ENCODE results near the gene FHAD1. TPM values are rescaled to one million over a fixed set of nuclear protein-coding genes. Genes with fewer than 3 reads are reported as not detected.
A peak's percentile ranks its signal among the peaks of the same experiment; 100 is the strongest.

FHAD1 gene
- total and polyA plus RNA-seq, 5 experiments from 2014 or later: not detected

- ATAC-seq (no peak), DNase-seq (no peak)
- H3K9me3 Mint-ChIP-seq: peaks cover 0 to 2% (median 0%) of the 10 kb centered on the region in 9 donors
- POLR2A ChIA-PET: no interaction called here
- peak overlapping the region in 1 of 10 donors; percentile 34 for H3K27ac Mint-ChIP-seq
- peaks cover 0 to 12% (median 5%) of the 10 kb centered on the region in 4 donors for H3K4me1 Mint-ChIP-seq
- peaks cover 0 to 37% (median 7%) of the 10 kb centered on the region in 5 donors for H3K27me3 Mint-ChIP-seq
- no peak overlapping the region for H3K4me3 Mint-ChIP-seq
- H3K36me3 Mint-ChIP-seq: no peaks in the 10 kb centered on the region
Measured at GRCh38 chr1:15353839-15354579, 107.0 kb downstream of the FHAD1 start.

- Mint-ChIP-seq H3K36me3 (no peaks in the 10 kb centered on the region), H3K27ac (no peak overlapping the region), H3K27me3 (peaks cover 0 to 32% (median 7%) of the 10 kb centered on the region in 5 donors), H3K9me3 (peaks cover 0 to 2% (median 0%) of the 10 kb centered on the region in 9 donors), H3K4me1 (peaks cover 0 to 12% (median 5%) of the 10 kb centered on the region in 4 donors), H3K4me3 (no peak overlapping the region)
- POLR2A ChIA-PET: no interaction called here
- DNase-seq (no peak), ATAC-seq (no peak)
Measured at GRCh38 chr1:15354580-15354965, 107.5 kb downstream of the FHAD1 start.

- Mint-ChIP-seq H3K27ac (no peak overlapping the region), H3K36me3 (no peaks in the 10 kb centered on the region), H3K27me3 (peaks cover 0 to 19% (median 5%) of the 10 kb centered on the region in 5 donors), H3K4me1 (peaks cover 0 to 12% (median 5%) of the 10 kb centered on the region in 4 donors), H3K9me3 (peaks cover 0 to 2% (median 0%) of the 10 kb centered on the region in 9 donors), H3K4me3 (no peak overlapping the region)
- ATAC-seq (no peak), DNase-seq (no peak)
- POLR2A ChIA-PET: no interaction called here
Measured at GRCh38 chr1:15355968-15356625, 109.1 kb downstream of the FHAD1 start.

- no peak for DNase-seq
- Mint-ChIP-seq H3K27ac (no peak overlapping the region), H3K36me3 (no peaks in the 10 kb centered on the region), H3K4me3 (no peak overlapping the region), H3K9me3 (no peaks in the 10 kb centered on the region), H3K27me3 (peaks cover 0 to 3% (median 2%) of the 10 kb centered on the region in 5 donors), H3K4me1 (peaks cover 0 to 2% (median under 1%) of the 10 kb centered on the region in 4 donors)
- POLR2A ChIA-PET: no interaction called here
- no peak for ATAC-seq
Measured at GRCh38 chr1:15357612-15358207, 110.7 kb downstream of the FHAD1 start.

- Mint-ChIP-seq H3K4me1 (no peaks in the 10 kb centered on the region), H3K4me3 (no peak overlapping the region), H3K27ac (no peak overlapping the region), H3K9me3 (no peaks in the 10 kb centered on the region), H3K36me3 (no peaks in the 10 kb centered on the region), H3K27me3 (peaks cover 0 to 2% (median 0%) of the 10 kb centered on the region in 5 donors)
- ATAC-seq (no peak), DNase-seq (no peak)
- POLR2A ChIA-PET: no interaction called here
Measured at GRCh38 chr1:15358565-15359133, 111.6 kb downstream of the FHAD1 start.

GRCh38 chr1:15360700-15361099 is 113.7 kb downstream of the FHAD1 start:
- H3K4me1 Mint-ChIP-seq: no peaks in the 10 kb centered on the region
- no peak overlapping the region for H3K4me3 Mint-ChIP-seq
- DNase-seq (no peak), ATAC-seq (no peak)
- POLR2A ChIA-PET: no interaction called here
- H3K27me3 Mint-ChIP-seq: peaks cover 0 to 1% (median 0%) of the 10 kb centered on the region in 5 donors
- H3K9me3 Mint-ChIP-seq: no peaks in the 10 kb centered on the region
- H3K27ac Mint-ChIP-seq: peak overlapping the region in 1 of 10 donors; percentile 52
- H3K36me3 Mint-ChIP-seq: no peaks in the 10 kb centered on the region

- no peak for ATAC-seq
- POLR2A ChIA-PET: no interaction called here
- no peaks in the 10 kb centered on the region for H3K4me1 Mint-ChIP-seq
- no peak overlapping the region for H3K4me3 Mint-ChIP-seq
- no peak overlapping the region for H3K27ac Mint-ChIP-seq
- DNase-seq: no peak
- H3K9me3 Mint-ChIP-seq: no peaks in the 10 kb centered on the region
- H3K27me3 Mint-ChIP-seq: peaks cover 0 to 2% (median 0%) of the 10 kb centered on the region in 5 donors
- H3K36me3 Mint-ChIP-seq: no peaks in the 10 kb centered on the region
Measured at GRCh38 chr1:15362096-15362736, 115.2 kb downstream of the FHAD1 start.

- POLR2A ChIA-PET: no interaction called here
- no peaks in the 10 kb centered on the region for H3K9me3 Mint-ChIP-seq
Measured at GRCh38 chr1:15362737-15363128, 115.7 kb downstream of the FHAD1 start.

GRCh38 chr1:15364740-15365139 is 117.7 kb downstream of the FHAD1 start:
- H3K27ac Mint-ChIP-seq: no peak overlapping the region
- no peak for DNase-seq
- no peaks in the 10 kb centered on the region for H3K4me1 Mint-ChIP-seq
- POLR2A ChIA-PET: no interaction called here
- no peak overlapping the region for H3K4me3 Mint-ChIP-seq
- no peaks in the 10 kb centered on the region for H3K36me3 Mint-ChIP-seq
- H3K27me3 Mint-ChIP-seq: peaks cover 0 to 2% (median 0%) of the 10 kb centered on the region in 5 donors
- H3K9me3 Mint-ChIP-seq: no peaks in the 10 kb centered on the region
- ATAC-seq: no peak

More at GRCh38 chr1:15362737-15363128, 115.7 kb downstream of the FHAD1 start:
- no peak for ATAC-seq
- Mint-ChIP-seq H3K4me1 (no peaks in the 10 kb centered on the region), H3K27ac (no peak overlapping the region), H3K27me3 (peaks cover 0 to 2% (median 0%) of the 10 kb centered on the region in 5 donors), H3K36me3 (no peaks in the 10 kb centered on the region), H3K4me3 (no peak overlapping the region)
- DNase-seq: no peak

GRCh38 chr1:15368888-15369287 is 121.9 kb downstream of the FHAD1 start:
- H3K4me1 Mint-ChIP-seq: no peaks in the 10 kb centered on the region
- H3K9me3 Mint-ChIP-seq: no peaks in the 10 kb centered on the region
- POLR2A ChIA-PET: interaction anchor here (0.6 kb wide), 1 partner anchor 146 kb away, joined by 3 read pairs; no protein-coding TSS in a partner anchor
- H3K4me3 Mint-ChIP-seq: no peak overlapping the region
- DNase-seq: no peak
- no peak overlapping the region for H3K27ac Mint-ChIP-seq
- ATAC-seq: no peak
- no peaks in the 10 kb centered on the region for H3K36me3 Mint-ChIP-seq
- peaks cover 0 to 9% (median 2%) of the 10 kb centered on the region in 5 donors for H3K27me3 Mint-ChIP-seq

- peaks cover 0 to 9% (median 2%) of the 10 kb centered on the region in 5 donors for H3K27me3 Mint-ChIP-seq
- ATAC-seq: no peak
- POLR2A ChIA-PET: no interaction called here
Measured at GRCh38 chr1:15370268-15370667, 123.2 kb downstream of the FHAD1 start.

GRCh38 chr1:15370781-15371520 is 123.9 kb downstream of the FHAD1 start:
- no peak for ATAC-seq
- Mint-ChIP-seq H3K4me3 (no peak overlapping the region), H3K27ac (no peak overlapping the region), H3K9me3 (no peaks in the 10 kb centered on the region), H3K36me3 (no peaks in the 10 kb centered on the region), H3K27me3 (peaks cover 0 to 9% (median 0%) of the 10 kb centered on the region in 5 donors), H3K4me1 (no peaks in the 10 kb centered on the region)
- POLR2A ChIA-PET: no interaction called here
- DNase-seq: no peak

More at GRCh38 chr1:15370268-15370667, 123.2 kb downstream of the FHAD1 start:
- Mint-ChIP-seq H3K4me3 (no peak overlapping the region), H3K9me3 (no peaks in the 10 kb centered on the region), H3K4me1 (no peaks in the 10 kb centered on the region), H3K36me3 (no peaks in the 10 kb centered on the region), H3K27ac (peak overlapping the region in 1 of 10 donors; percentile 71)
- DNase-seq: no peak
